Activated naive CD8-positive, alpha-beta T cell treated with anti-CD3 and anti-CD28 coated beads, Interleukin-2, amount 50 U/mL, for 16 hours (primary cell): ENCODE results near the gene PI4KA.
"Not testable (repeated sequence)": the region's sequence is repeated elsewhere in the genome, so short reads cannot be mapped to it uniquely, and the experiment has no call there.

ENCODE experiments used
- DNase-seq: peaks from one replicate; pipeline ENCODE4 v3.0.0-alpha.2; 2020; ENCODE audit warnings: low read depth, low spot score

PI4KA gene

DNA sequence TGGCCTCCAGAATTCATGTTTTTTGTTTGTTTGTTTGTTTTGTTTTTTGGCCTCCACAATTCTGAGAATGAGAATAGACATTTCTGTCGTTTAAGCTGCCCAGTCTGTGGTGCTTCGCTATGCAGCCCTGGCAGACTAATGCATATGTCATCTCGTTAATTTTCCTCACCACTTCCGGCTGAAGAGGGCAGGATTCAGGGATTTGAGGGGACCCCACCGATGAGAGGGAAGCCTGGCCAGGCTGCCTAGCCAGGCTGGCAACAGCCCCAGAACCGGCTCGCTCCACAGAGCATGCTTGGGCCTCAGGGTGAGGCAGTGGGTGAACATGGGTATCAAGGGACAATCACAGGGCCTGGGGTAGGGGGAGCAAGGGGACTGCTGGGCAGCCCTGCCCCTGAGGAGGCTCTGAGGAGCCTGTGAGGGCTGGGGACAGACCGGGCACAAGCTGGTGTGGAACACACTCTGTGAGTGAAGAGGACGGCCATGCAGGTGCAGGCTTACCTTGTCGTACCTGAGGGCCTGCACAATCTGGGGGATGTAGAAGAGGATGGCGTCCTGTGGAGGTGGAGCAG lies 132.5 kb downstream of the PI4KA start:
- DNase-seq, result no peak

DNA sequence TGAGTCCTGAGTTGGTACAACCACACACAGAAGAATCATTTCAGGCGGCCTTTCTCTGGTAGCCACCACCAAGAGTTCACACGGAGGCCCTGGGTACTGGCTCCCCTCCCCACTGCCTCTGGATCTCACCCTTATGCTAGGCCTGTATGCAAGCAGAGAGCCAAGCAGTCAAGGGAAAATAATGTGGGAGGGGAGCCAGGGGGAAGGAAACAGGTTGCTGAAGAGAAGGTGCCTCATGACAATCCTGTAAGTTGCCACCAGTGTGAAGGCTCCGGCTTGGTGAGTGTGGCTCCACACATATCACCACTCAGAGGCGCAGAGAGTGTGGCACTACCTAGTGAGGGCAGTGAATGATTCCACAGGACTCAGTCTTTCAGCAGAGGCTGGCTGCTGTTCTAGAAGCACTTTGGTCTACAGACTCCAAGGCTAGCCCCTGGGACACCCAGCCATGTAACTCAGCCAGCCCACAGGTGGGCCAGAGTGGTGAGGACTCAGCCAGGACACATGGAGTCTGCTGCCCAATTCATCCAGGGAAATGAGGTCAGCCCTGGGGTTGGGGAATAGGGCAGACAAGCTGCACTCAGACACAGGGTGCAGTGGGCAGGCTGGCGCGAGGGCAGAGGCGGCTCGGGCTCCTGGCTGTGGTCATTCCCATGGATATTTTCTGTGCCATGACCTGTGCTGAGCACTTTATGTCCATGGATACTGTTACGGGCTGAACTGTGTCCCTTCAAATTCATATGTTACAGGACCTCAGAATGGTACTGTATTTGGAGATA lies 133.7 kb downstream of the PI4KA start:
- DNase-seq, result no peak

DNA sequence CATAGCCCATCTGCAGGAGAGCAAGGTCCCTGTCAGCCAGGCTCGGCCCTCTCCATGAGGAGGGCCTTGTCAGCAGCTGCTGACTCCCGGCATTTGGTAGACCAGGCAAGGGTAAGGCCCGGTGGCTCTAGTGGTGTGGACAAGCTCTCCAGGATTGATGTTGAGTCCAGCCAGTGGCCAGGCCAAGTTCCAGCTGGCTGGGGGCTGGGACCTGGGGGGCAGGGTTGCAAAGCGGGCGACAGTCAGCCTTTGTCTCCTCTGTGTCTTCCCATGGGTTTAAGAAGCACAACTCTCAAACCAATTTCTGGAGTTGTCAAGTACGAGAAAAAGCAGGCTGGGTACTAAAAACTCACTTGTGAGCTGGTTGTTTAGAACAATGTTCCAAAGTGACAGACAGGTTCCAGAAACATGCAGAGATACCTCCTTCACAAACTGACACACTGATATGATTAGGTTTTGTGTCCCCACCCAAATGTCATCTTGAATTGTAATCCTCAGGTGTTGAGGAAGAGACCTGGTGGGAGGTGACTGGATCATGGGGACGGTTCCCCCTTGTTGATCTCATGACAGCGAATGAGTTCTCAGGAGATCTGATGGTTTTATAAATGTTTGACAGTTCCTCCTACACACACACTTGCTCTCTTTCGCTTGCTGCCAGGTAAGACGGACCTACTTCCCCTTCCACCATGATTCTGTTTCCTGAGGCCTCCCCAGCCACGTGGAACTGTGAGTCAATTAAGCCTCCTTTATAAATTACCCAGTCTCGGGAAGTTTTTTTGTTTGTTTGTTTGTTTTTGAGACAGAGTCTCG lies 137.0 kb downstream of the PI4KA start:
- DNase-seq, result no peak

- DNase-seq, result no peak
These were observed 137.8 kb downstream of the PI4KA start for GRCh38 chr22:20720692-20721408.

DNA sequence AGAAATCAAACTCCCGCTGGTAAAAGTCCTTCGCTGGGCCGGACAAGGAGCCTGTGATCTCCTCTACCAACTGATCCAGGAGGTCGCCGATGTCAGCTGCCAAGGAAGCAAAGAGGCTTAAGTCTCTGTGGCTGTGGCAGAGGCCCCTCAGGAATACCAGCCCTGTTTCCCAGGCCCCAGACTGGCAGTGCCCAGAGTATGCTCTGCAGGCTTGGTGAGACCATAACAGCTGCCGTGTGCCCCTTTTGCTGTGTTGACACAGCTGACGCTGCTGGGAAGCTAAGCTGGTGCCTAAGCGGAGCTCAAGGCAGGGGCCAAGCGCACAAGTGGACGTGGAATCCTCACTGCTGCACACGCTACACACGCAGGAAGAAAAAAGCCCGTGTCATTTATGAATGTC lies 139.9 kb downstream of the PI4KA start:
- DNase-seq, result not testable (repeated sequence)

- not testable (repeated sequence) for DNase-seq
These were observed 140.6 kb downstream of the PI4KA start for GRCh38 chr22:20717981-20718380.

DNA sequence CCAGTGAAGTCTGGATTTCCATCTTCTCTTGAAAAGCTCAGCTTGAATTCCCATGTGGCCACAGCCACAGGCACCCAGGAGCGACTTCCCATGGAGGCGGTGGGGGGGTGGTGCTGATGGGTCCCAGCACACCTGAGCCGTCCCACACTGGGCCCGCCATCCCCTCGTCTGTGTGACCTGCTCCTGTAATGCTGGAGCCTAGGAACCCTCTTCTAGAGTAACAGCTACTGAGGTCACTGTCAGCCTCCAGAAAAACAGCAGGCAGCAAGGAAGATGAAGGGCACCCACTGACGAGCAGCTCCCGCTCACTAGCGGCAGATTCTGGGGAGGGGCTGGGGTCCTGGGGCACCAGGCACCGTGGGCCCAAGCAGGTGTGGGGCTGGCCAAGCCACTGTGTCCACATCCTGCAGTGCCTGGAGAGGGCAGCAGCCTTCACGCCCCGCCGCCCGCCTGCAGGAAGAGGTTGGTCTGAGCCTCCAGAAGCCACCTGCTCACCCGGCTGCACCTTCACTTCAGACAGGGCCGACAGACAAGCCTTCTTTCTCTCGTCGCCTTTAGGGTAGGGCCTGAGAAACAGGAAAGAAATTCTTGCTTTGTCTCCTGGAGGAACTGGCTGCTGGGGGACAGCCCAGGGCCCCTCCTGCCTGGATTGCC lies 141.3 kb downstream of the PI4KA start:
- not testable (repeated sequence) for DNase-seq

- not testable (repeated sequence) for DNase-seq
These were observed 145.5 kb downstream of the PI4KA start for GRCh38 chr22:20713116-20713515.

DNA sequence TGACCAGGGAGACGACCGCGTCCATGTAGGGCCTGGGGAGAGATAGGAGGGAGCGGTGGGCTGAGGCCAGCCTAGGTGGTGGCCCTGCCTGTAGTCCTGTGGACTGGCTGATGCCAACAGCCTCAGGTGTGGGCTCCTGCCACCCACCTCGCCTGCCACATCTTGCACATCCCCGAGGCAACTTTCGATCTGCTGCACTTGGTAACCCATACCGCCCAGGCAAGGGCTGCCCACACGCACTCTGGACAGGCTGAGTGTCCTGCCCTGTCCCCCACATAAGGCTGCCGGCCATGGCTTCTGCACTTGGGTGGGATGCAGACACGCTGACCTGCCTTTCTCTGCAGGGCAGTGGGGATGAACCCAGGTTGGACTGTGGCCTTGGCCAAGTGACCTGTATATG lies 148.6 kb downstream of the PI4KA start:
- not testable (repeated sequence) for DNase-seq

GRCh38 chr22:20707549-20708118 lies 151.0 kb downstream of the PI4KA start:
- DNase-seq, result not testable (repeated sequence)

- DNase-seq, result not testable (repeated sequence)
These were observed 154.6 kb downstream of the PI4KA start for GRCh38 chr22:20703816-20704609.

DNA sequence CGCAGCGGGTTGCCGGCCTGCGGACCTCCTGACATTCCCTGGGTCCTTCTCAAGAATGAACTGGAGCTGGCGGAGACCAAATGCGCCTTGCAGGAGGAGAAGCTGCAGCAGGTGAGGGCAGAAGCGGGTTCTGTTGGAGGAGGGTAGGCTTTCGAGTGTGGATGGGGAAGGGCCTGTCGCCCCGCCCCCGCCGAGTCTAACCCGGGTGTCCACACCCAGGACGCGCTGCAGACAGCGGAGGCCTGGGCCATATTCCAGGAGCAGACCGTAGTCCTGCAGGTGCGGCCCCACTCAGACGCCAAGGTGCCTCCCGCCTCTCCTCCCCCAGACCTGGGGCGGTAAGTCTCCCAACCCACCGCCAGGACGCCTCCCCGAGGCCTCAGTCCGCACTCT lies 155.2 kb downstream of the PI4KA start:
- DNase-seq, result not testable (repeated sequence)

- peak; percentile 91 for DNase-seq
These were observed 155.8 kb downstream of the PI4KA start for GRCh38 chr22:20702546-20703413.

- not testable (repeated sequence) for DNase-seq
These were observed 156.5 kb downstream of the PI4KA start for GRCh38 chr22:20702175-20702545.

- not testable (repeated sequence) for DNase-seq
These were observed 156.9 kb downstream of the PI4KA start for GRCh38 chr22:20701680-20702136.

DNA sequence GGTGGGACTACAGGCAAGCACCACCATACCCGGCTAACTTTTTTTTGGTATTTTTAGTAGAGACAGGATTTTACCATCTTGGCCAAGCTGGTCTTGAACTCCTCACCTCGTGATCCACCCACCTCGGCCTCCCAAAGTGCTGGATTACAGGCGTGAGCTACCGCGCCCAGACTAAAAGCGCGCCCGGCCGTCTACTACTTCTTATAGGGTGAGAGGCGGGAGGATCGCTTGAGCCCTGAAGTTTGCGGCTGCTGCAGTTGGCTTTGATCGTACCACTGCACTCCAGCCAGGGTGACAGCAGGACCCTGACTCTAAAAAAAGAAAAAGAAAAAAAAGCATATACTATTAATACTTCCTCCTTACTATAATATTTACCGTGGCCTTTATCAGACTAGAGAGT lies 158.3 kb downstream of the PI4KA start:
- DNase-seq, result not testable (repeated sequence)

- not testable (repeated sequence) for DNase-seq
These were observed 158.8 kb downstream of the PI4KA start for GRCh38 chr22:20699856-20700255.

GRCh38 chr22:20697481-20698113 lies 161.0 kb downstream of the PI4KA start:
- peak; percentile 44 for DNase-seq
